SK-N-DZ (cell line): ENCODE results near the gene MRPL49.
"Not testable (repeated sequence)": the region's sequence is repeated elsewhere in the genome, so short reads cannot be mapped to it uniquely, and the experiment has no call there.

Experiments used
- DNase-seq: peaks from one replicate; pipeline ENCODE4 v3.0.0-alpha.2; 2015; ENCODE audit warnings: low spot score

MRPL49 gene

GRCh38 chr11:65132988-65133700, 11.0 kb downstream of the MRPL49 start:
- no peak for DNase-seq

GRCh38 chr11:65133724-65134123, 11.6 kb downstream of the MRPL49 start:
- no peak for DNase-seq

- peak; percentile 92 for DNase-seq
Measured at GRCh38 chr11:65134240-65134951, 12.3 kb downstream of the MRPL49 start, which contains the start of gene SYVN1. Gene SYVN1, minus strand, starts transcription at chr11:65134519. Its CDS starts 918 bp downstream, at chr11:65133601.

- peak; percentile 97 for DNase-seq
Measured at GRCh38 chr11:65134952-65135632, 13.0 kb downstream of the MRPL49 start.

GRCh38 chr11:65135633-65136145, 13.6 kb downstream of the MRPL49 start:
- DNase-seq: no peak

GRCh38 chr11:65136515-65137096, 14.5 kb downstream of the MRPL49 start:
- no peak for DNase-seq

GRCh38 chr11:65141896-65142494, 19.9 kb downstream of the MRPL49 start:
- no peak for DNase-seq

GRCh38 chr11:65147352-65148075, 25.4 kb downstream of the MRPL49 start:
- DNase-seq: no peak

- no peak for DNase-seq
Measured at GRCh38 chr11:65148657-65149056, 26.5 kb downstream of the MRPL49 start.

GRCh38 chr11:65150131-65150508, 28.0 kb downstream of the MRPL49 start:
- not testable (repeated sequence) for DNase-seq

GRCh38 chr11:65150509-65151299, 28.6 kb downstream of the MRPL49 start:
- no peak for DNase-seq

- DNase-seq: no peak
Measured at GRCh38 chr11:65151331-65151899, 29.3 kb downstream of the MRPL49 start.

- DNase-seq: no peak
Measured at GRCh38 chr11:65152122-65152521, 30.0 kb downstream of the MRPL49 start.

GRCh38 chr11:65156256-65156655, 34.1 kb downstream of the MRPL49 start:
- DNase-seq: no peak

- no peak for DNase-seq
Measured at GRCh38 chr11:65156926-65157325, 34.8 kb downstream of the MRPL49 start.

GRCh38 chr11:65157336-65157735, 35.2 kb downstream of the MRPL49 start:
- DNase-seq: no peak

GRCh38 chr11:65159012-65159411, 36.9 kb downstream of the MRPL49 start:
- DNase-seq: no peak

- no peak for DNase-seq
Measured at GRCh38 chr11:65160643-65161042, 38.5 kb downstream of the MRPL49 start.

- no peak for DNase-seq
Measured at GRCh38 chr11:65163684-65164083, 41.6 kb downstream of the MRPL49 start.
